Muscle layer of duodenum (tissue), 2 donors: ENCODE results near the gene SETD1B.
A peak's percentile ranks its signal among the peaks of the same experiment; 100 is the strongest.

Experiments
- H3K27ac ChIP-seq: one replicate; pipeline ENCODE4 v1.7.0; 2013; ENCODE audit warnings: mild to moderate bottlenecking, low read length
- H3K27me3 ChIP-seq: one replicate; pipeline ENCODE4 v1.7.0; 2013; ENCODE audit warnings: low read depth, mild to moderate bottlenecking, control low read depth, low read length
- H3K36me3 ChIP-seq, 2 donors: one replicate each; pipeline ENCODE4 v1.7.0; 2013; ENCODE audit warnings: low read length in 2 of 2, control low read depth in 1 of 2, mild to moderate bottlenecking in 1 of 2; ENCODE audit not compliant: insufficient read depth in 2 of 2, control insufficient read depth in 1 of 2
- H3K4me1 ChIP-seq, 2 donors: one replicate each; pipeline ENCODE4 v1.7.0; 2013; ENCODE audit warnings: low read length in 2 of 2, mild to moderate bottlenecking in 2 of 2, control low read depth in 1 of 2, moderate library complexity in 1 of 2; ENCODE audit not compliant: insufficient read depth in 2 of 2, control insufficient read depth in 1 of 2
- H3K4me3 ChIP-seq, 2 donors: one replicate each; pipeline ENCODE4 v1.7.0; 2013; ENCODE audit warnings: low read length in 2 of 2, low read depth in 1 of 2, mild to moderate bottlenecking in 1 of 2
- H3K9me3 ChIP-seq, 2 donors: one replicate each; pipeline ENCODE4 v1.7.0; 2013; ENCODE audit warnings: low read length in 2 of 2, control low read depth in 1 of 2, mild to moderate bottlenecking in 1 of 2; ENCODE audit not compliant: control insufficient read depth in 1 of 2
- donor health status: healthy.

The SETD1B gene

GRCh38 chr12:121791671-121792551 is 11.9 kb upstream of the SETD1B start:
- H3K9me3 ChIP-seq = no peaks in the 10 kb centered on the region
- H3K4me1 ChIP-seq = peaks cover 16 to 34% of the 10 kb centered on the region in 2 donors
- H3K4me3 ChIP-seq = peak overlapping the region; percentile 30 to 71
- no peak overlapping the region for H3K27ac ChIP-seq
- no peaks in the 10 kb centered on the region for H3K36me3 ChIP-seq
- no peaks in the 10 kb centered on the region for H3K27me3 ChIP-seq

DNA sequence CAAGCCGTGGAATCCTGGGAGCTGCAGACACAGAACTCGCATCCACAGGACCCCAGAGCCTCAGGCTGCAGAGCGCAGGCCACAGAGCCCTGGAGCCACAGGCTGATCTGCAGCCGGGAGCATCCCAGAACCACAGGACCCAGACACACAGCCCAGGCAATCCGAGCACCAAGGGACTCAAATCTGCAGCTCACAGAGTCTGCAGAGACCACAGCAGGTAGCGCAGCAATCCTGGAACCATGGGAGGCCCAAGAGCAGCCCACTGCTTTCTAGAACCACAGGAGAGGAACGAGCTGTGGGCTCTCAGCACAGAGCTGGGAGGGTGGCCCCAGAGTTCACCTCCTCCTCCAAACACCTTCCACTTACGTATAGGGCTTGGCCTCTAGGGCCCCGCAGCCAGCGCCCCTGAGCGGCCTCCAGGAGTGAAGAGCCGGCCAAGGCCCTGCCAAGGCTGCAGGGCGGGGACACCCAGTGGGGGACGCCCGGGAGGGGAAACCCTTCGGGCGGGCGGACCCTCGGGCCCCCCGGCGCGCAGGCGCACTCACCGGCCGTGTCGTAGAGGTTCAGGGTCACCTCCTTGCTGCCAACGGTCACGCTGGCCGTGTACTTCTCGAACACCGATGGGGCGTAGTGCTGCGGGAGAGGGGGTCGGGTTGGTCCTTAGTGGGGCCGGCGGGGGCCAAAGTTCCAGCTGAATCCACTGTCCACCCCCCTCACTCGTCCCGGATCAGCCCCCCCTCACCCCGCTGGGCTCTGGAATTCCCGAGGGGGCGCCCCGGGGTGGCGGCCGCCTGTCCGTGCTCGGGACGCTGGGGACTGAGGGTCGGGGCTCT is 11.0 kb upstream of the SETD1B start:
- no peaks in the 10 kb centered on the region for H3K36me3 ChIP-seq
- H3K4me3 ChIP-seq = peak overlapping the region; percentile 53 to 71
- no peak overlapping the region for H3K27ac ChIP-seq
- peaks cover 22 to 43% of the 10 kb centered on the region in 2 donors for H3K4me1 ChIP-seq
- H3K9me3 ChIP-seq = no peaks in the 10 kb centered on the region
- H3K27me3 ChIP-seq = no peaks in the 10 kb centered on the region

DNA sequence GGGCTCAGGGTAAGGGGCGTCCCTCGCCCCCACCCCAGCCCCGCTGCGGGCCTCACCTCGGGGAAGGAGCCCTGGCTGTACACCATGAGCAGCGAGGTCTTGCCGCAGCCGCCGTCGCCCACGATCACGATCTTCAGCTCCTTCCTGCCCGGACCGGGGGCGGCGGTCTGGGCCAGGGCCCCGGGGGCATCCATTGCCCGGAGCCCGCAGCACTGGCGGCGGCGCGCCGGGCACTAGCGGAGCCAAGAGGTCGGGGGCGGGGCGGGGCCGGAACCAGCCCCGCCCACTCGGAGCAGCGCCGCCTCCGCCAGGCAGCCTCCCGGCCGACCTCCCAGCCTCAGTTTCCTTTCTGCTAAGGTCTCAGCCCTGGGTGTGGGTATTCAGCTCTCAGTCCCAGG is 10.4 kb upstream of the SETD1B start, which contains the start of gene RHOF:
TSS of gene RHOF (minus strand) at position 249 of the 398 bp plus-strand sequence. CDS start at position 194, 55 bp downstream.
- no peaks in the 10 kb centered on the region for H3K27me3 ChIP-seq
- no peaks in the 10 kb centered on the region for H3K9me3 ChIP-seq
- H3K4me1 ChIP-seq = peaks cover 28 to 49% of the 10 kb centered on the region in 2 donors
- no peaks in the 10 kb centered on the region for H3K36me3 ChIP-seq
- H3K27ac ChIP-seq = peak within 1 kb of the TSS; percentile 86
- H3K4me3 ChIP-seq = peak within 1 kb of the TSS; percentile 53 to 71

- no peaks in the 10 kb centered on the region for H3K9me3 ChIP-seq
- peaks cover 34 to 54% of the 10 kb centered on the region in 2 donors for H3K4me1 ChIP-seq
- peak overlapping the region; percentile 53 to 71 for H3K4me3 ChIP-seq
- H3K36me3 ChIP-seq = no peaks in the 10 kb centered on the region
- peak overlapping the region; percentile 86 for H3K27ac ChIP-seq
- H3K27me3 ChIP-seq = no peaks in the 10 kb centered on the region
Measured at GRCh38 chr12:121793838-121794533, 9.8 kb upstream of the SETD1B start.

DNA sequence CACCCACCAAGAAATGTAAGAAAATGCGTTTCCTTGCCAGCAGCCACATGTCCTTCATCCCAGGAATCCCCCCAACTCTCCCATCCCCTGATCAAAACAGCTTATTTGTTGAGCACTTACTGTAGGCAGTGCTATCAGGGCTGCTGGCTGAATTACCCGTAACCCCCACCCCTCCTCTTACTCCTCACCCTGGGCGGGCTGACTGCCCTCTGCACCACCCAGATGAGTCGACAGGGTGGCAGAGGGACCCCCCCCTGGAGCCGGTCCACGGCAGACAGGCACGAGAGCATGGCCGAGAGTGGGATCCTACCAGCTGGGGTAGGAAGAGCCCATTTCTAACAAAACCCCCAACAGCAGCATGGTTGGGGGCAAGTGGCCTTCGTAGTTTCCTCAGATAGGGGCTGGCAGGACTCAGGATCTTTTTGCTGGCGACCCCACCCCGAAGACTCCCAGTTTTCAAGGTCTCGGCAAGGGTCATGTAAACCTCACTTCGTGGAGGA is 9.2 kb upstream of the SETD1B start:
- peaks cover 37 to 56% of the 10 kb centered on the region in 2 donors for H3K4me1 ChIP-seq
- peak overlapping the region; percentile 53 to 71 for H3K4me3 ChIP-seq
- H3K27ac ChIP-seq = peak overlapping the region; percentile 86
- no peaks in the 10 kb centered on the region for H3K9me3 ChIP-seq
- no peaks in the 10 kb centered on the region for H3K36me3 ChIP-seq
- H3K27me3 ChIP-seq = no peaks in the 10 kb centered on the region

DNA sequence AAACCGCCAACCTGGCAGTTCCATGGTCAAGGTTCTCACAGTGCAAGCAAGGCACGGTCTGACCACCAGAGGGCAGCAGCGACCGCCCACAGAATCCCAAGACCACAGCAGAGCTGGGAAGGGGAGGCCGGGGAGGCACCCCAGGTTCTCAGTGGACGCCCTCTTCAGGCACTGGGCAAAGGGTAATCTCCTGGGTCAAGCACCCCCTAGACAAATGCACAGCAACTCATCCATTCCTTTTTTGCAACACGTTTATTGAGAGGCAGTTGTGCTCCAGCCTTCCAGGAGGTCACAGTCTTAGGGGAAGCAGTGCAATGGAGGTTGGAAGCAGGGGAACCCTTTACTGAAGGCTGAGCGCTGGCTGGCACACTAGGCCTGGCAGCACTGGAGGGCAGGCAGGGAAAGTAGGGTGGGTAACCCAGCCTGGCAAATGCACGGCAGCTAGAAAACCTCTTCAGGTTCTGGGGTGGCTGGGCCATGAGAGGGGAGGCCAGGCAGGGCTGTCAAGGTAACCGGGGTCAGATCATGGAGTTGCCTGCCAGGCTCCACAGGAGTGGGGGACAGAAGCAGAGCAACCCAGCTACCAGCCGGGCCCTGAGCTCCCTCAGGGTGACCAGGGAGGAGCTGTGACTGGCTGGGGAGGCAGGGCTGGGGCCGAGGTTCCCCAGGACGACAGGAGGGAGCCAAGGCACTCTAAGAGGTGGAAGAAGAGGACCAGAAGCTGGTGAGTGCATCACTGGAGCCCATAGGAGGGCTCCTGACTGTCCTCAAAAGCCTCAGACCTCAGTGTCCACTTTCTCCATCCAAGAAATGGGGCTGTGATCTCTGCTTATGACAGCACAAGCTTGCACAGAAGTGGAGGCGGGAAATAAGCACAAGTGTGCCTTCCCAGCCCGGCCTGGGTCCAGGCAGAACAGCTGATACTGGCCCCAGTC is 8.5 kb upstream of the SETD1B start:
- Histone ChIP-seq H3K27me3 (no peaks in the 10 kb centered on the region), H3K36me3 (no peaks in the 10 kb centered on the region), H3K27ac (peak overlapping the region; percentile 86), H3K9me3 (no peaks in the 10 kb centered on the region), H3K4me1 (peaks cover 37 to 56% of the 10 kb centered on the region in 2 donors), H3K4me3 (peak overlapping the region; percentile 53 to 71)

DNA sequence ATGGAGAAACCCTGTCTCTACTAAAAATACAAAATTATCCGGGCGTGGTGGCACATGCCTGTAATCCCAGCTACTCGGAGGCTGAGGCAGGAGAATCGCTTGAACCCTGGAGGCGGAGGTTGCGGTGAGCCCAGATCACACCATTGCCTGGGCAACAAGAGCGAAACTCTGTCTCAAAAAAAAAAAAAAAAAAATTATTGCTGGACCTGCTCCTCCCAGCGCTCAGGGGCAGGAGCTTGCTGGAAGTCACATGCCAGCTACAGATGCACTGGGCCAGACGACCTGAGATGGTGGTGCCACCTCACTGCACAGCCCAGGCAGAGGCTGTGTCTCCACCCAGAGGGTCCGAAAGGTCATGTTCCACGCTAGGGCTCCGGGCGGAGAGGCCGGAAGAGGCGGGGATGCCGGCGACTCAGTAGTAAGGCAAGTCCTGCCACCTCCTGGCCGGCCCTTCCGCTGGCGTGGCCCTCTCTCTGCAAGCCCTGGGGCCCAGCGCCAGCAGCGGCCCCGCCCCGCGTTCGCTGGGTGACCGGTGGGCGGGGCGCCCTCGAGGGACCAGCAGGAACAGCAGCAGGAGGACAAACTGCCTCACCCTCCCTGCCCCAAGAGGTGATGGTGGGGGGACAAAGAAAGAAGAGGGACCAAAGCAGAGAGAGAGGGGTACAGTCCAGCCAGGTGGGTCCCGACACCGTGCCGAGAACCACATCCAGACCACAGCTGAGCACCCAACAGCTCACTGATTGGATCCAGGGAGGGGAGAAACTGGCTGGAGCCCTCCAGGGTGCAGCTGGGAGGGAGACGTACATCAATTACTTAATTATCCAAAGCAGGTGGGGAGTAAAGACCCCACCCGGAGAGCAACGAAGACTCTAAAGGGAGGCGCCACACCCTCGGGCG is 6.7 kb upstream of the SETD1B start:
- H3K27ac ChIP-seq = peak overlapping the region; percentile 94
- H3K4me3 ChIP-seq = peak overlapping the region; percentile 43 to 62
- H3K9me3 ChIP-seq = no peaks in the 10 kb centered on the region
- no peaks in the 10 kb centered on the region for H3K27me3 ChIP-seq
- H3K4me1 ChIP-seq = peaks cover 37 to 56% of the 10 kb centered on the region in 2 donors
- H3K36me3 ChIP-seq = peaks cover 0 to 10% of the 10 kb centered on the region in 2 donors

DNA sequence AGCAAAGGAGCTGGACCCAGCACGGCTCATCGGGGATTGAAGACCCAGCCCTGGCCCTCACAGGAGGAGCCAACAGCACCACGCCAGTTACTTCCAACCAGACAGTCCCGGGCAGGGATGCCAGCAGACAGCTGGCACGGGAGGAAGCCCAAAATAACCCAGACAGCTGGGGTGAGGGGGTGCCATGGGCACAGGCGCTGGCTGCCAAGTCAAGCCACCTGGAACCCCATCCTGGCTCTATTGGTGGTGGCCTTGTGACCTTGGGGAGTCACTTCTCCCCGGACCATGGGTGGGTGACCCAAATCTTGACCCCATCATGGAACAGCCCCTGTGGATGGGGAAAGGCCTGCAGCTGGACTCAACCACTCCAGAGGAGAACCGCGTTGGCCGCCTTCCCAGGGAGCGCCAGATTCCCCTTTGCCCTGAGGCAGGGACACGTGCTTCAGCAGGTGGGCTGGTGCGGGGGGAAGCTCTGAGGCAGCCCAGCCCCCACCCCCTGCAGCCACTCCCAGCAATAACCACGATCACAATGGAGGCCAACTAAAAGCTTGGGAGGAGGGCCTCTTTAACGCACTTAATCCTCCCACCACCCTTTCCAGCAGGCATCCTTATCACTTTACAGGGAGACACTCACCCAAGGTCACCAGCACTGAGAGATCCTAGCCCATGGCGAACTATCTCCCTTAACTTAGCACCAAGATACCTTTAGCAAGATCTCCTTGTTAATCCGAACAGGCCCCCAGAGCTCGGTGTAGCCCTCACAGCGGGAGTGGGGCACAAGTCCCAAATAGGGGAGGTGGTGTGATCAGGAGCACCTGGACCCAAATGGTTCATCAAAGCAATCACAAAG is 5.6 kb upstream of the SETD1B start:
- Histone ChIP-seq H3K27ac (peak overlapping the region; percentile 94), H3K4me1 (peaks cover 37 to 56% of the 10 kb centered on the region in 2 donors)

DNA sequence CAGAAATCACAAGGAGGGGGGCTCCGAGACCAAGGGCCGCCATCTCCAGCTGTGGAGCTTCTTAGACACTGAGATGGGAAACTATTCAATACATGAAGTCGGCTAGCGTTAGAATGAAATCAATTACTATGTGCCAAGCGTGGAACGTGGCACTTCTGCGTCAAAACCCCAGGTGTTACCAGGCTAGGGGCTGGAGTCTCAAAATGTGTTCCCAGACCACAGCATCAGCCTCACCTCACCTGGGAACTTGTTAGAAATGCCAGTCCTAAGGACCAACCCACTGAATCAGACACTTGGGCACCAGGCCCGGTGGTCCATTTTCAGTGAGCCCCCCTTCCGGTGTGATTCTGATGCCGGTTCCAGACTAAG is 5.0 kb upstream of the SETD1B start:
- H3K27ac ChIP-seq = peak overlapping the region; percentile 94
- H3K27me3 ChIP-seq = no peaks in the 10 kb centered on the region
- peaks cover 37 to 54% of the 10 kb centered on the region in 2 donors for H3K4me1 ChIP-seq
- peaks cover 0 to 10% of the 10 kb centered on the region in 2 donors for H3K36me3 ChIP-seq
- H3K9me3 ChIP-seq = no peaks in the 10 kb centered on the region
- peak overlapping the region; percentile 43 to 62 for H3K4me3 ChIP-seq

More for the DNA sequence above, 5.6 kb upstream of the SETD1B start:
- no peaks in the 10 kb centered on the region for H3K27me3 ChIP-seq
- no peaks in the 10 kb centered on the region for H3K9me3 ChIP-seq
- H3K4me3 ChIP-seq = peak overlapping the region; percentile 43 to 62
- H3K36me3 ChIP-seq = peaks cover 0 to 10% of the 10 kb centered on the region in 2 donors
